ENCODE data around the gene TRIM40.

- TF ChIP-seq TAF1 (IDR thresholded peaks at IDR 0.05; ENCODE audit: borderline replicate concordance, insufficient read depth, low read length) (no peak), REST (IDR thresholded peaks at IDR 0.05; ENCODE audit: insufficient read depth in 1 of 2, low read depth in 2 of 2, low read length in 2 of 2) (no peak), FOXP2 (optimal IDR thresholded peaks at IDR 0.05; ENCODE audit: borderline replicate concordance, extremely low read depth, extremely low read length, insufficient read depth) (no peak), POLR2AphosphoS5 (IDR thresholded peaks at IDR 0.05; ENCODE audit: low read depth, low read length) (no peak)
Measured at GRCh38 chr6:30192076-30192475, 56.1 kb downstream of the TRIM40 start.

Data from PFSK-1 (cell line).